Measurements from ENCODE around the gene MILR1.

GRCh38 chr17:64507413-64507782 is 58.5 kb downstream of the MILR1 start:
- TF ChIP-seq POLR2AphosphoS5 (IDR thresholded peaks at IDR 0.05), result no peak
- peak in 1 of 3 donors; percentile 17 for TF ChIP-seq POLR2A (IDR thresholded peaks at IDR 0.05)
